RCC 7860 (cell line): Measurements from ENCODE around the gene NRIP1.
"Not testable (repeated sequence)": the region's sequence is repeated elsewhere in the genome, so short reads cannot be mapped to it uniquely, and the experiment has no call there.

Experiments
- DNase-seq: peaks from one replicate; pipeline ENCODE4 v3.0.0-alpha.2; 2015; ENCODE audit warnings: low spot score
- FAIRE-seq: peaks from 2 replicates; lab custom pipeline; 2012; peaks lifted over from hg19 to GRCh38; lab: Jason Lieb, UNC

Gene NRIP1

GRCh38 chr21:14942801-14943490, 121.9 kb downstream of the NRIP1 start:
- no peak for FAIRE-seq
- DNase-seq = no peak

GRCh38 chr21:14927324-14927723, 137.5 kb downstream of the NRIP1 start:
- FAIRE-seq, DNase-seq: not testable (repeated sequence)

DNA sequence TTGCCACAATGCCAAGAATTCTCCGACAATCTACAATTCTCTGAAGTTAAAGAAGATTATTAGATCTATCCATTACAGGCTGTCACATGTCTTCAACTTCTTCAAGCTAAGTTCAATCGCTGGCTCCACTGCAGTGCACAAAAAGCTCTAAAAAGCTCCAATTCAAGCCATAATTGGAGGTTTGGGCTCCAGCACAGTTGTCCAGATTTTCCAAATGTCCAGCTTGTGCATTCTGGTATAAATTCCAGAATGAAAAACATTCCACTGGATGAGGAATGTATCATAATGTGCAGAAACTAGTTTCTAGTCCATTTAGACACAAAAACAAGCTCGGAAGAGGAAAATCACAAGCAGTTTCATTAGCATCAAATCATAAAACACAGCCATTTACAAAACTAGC, 138.6 kb downstream of the NRIP1 start:
- DNase-seq (no peak), FAIRE-seq (no peak)

DNA sequence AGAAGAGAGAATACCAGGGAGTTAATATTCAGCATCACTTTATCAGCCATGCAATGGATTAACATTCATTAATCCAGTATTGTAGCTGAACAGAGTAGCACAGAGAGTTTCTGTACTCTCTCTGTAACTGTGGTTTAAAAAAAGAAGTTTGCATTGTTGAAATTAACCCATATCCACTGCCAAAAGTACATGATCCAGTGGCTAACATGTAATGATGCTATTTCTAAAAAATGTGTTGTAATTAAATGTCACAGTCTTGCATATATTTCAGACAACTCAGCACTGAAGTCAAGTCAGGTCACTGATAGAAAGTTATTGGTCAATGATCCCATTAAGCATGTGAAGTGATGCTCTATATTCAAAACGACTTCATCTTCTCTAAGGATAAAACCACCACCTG, 141.3 kb downstream of the NRIP1 start:
- DNase-seq (no peak), FAIRE-seq (no peak)

GRCh38 chr21:14922980-14923379, 141.8 kb downstream of the NRIP1 start:
- no peak for FAIRE-seq
- DNase-seq = no peak

DNA sequence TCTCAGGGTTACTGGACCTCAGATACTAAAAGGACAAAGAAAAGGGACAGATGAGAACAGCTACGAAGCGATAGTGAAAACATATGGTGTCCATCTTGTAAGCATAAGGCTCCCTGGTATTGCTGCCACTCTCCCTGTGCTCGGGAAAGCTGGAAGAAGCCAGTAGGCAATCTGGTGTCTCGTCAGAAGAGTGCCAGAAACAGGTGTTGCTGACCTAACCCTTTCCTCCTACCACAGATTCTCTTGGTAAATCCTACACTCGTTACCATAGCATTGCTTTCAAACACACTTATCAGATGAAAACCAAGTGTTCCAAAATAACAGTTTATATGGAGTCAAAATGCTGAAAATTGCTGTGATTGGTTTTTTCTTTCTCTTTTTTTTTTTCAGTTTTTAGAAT, 146.3 kb downstream of the NRIP1 start:
- no peak for FAIRE-seq
- DNase-seq = no peak

GRCh38 chr21:14917762-14918161, 147.0 kb downstream of the NRIP1 start:
- FAIRE-seq = no peak
- DNase-seq = no peak

DNA sequence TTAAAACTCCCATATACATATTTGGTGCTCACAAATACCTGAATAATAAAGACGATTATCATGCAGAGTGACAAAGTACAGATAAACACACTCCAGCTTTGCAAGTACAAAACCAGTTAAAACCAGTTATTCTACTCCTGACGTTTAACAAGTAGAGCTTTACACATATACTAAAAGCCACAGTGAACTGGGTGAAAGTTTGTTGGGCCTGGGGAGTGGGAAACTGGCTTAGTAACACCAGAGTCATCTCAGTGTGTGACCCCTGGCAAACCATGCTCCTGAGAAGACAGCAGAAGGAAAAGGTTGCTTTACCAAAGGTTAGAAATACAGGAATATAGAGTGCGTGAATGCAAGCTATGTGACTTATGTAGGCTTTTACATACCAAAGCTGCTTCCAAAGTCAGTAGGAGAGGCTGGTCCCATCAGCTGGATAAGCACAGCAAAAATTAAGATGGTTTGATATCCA, 148.1 kb downstream of the NRIP1 start:
- DNase-seq = no peak
- FAIRE-seq = no peak

DNA sequence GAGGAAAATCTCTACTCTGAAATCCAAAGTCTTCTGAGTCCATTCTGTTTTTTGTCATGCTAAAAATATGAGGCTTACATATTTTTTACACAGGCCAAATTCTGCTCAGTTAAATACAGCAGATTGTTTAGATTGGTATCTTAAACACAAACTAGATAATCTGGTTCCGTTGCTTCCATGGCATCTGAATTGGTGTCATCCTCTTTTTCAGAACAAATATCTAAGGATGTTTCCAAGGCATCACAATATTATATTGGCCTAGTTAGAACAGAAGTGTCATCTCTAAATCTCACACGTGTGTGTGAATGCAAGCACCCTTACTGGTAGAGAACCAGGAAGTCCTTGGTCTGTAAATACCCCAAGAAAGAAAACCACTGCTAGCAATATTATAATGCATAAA, 151.2 kb downstream of the NRIP1 start:
- no peak for FAIRE-seq
- DNase-seq = no peak

DNA sequence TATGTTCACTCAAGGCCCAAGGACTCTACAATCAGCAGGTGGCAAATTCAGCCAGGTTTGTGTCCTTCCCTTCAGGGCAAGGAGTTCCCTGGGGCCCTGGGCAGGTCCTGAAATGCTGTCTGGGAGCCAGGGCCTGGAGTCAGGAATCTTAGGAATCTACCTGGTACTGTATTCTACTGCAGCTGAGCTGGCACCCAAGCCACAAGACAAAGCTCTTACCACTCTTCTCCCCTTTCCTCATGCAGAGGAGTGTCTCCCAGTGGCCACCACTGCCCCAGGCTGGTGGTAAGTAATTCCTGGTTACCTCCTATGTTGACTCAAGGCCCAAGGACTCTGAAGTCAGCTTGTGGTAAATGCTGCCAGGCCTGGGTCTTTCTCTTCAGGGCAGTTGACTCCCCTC, 153.4 kb downstream of the NRIP1 start:
- no peak for FAIRE-seq
- peak; percentile 50 for DNase-seq
